Fibroblast of mammary gland (primary cell): Measurements from ENCODE around the gene ZDHHC17.

Experiments used
- DNase-seq: peaks from one replicate; pipeline ENCODE4 v3.0.0-alpha.2; 2010; ENCODE audit warnings: low read depth
- H3K4me3 ChIP-seq: 2 replicates; pipeline ENCODE4 v1.5.1; 2011; ENCODE audit warnings: low read depth, mild to moderate bottlenecking, low read length, moderate library complexity; ENCODE audit not compliant: control insufficient read depth
- CTCF ChIP-seq: conservative IDR thresholded peaks from 2 replicates; pipeline ENCODE4 v1.5.1; 2011; ENCODE audit warnings: low read depth, low read length, inconsistent platforms; ENCODE audit not compliant: control insufficient read depth, insufficient read depth

The ZDHHC17 gene

GRCh38 chr12:76878899-76879709 is 115.2 kb downstream of the ZDHHC17 start, which contains the start of gene CSRP2:
TSS of gene CSRP2 (minus strand) at chr12:76879019. CDS start at chr12:76866260, 12,759 bp downstream.
- DNase-seq: peak; percentile 67
- peak within 1 kb of the TSS; percentile 69 for H3K4me3 ChIP-seq
- TF ChIP-seq CTCF: peak; percentile 33

- TF ChIP-seq CTCF: no peak
- H3K4me3 ChIP-seq: peak overlapping the region; percentile 69
- no peak for DNase-seq
These were observed 116.0 kb downstream of the ZDHHC17 start for GRCh38 chr12:76879710-76880518.

DNA sequence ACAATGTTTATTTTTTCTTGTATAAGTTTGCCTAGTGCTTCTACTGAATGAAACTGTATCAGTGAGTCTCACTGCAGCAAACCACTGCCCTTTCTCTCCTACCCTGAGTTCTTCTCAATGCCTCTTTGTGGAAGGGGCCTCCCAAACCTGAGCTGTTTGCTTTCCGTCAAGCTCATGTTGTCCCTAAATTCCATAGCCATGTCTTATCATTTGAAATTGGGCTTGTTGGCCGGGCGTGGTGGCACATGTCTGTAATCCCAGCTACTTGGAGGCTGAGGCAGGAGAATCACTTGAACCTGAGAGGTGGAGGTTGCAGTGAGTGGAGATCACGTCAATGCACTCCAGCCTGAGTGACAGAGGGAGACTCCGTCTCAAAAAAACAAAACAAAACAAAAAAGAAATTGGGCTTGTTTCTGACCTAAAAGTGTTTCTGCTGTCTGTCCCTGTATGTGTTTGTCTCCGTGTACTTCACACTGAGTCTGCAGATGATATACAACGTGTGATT is 116.7 kb downstream of the ZDHHC17 start:
- TF ChIP-seq CTCF: no peak
- DNase-seq: no peak
- no peak overlapping the region for H3K4me3 ChIP-seq

- DNase-seq: no peak
- TF ChIP-seq CTCF: no peak
- H3K4me3 ChIP-seq: no peak overlapping the region
These were observed 117.2 kb downstream of the ZDHHC17 start for GRCh38 chr12:76881142-76881541.

DNA sequence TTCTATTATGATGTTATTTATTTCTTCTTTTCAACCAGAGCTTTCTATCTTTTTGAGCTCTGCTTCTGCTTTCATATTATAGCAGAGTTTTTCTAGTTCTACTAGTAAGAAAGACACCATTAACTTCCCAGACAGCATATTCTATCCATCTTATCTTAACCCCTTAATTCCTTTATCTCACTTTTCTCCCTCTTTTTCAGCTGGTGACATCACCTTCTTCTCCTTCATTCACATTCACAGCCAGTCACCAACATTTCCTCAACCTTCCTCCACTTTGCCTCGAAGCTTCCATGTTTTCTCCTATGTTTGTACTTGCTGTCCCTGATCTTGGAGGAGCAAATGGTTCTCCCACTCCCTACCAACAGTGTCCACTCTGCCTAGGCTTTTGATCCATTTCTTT is 118.5 kb downstream of the ZDHHC17 start:
- H3K4me3 ChIP-seq: no peak overlapping the region
- no peak for TF ChIP-seq CTCF
- no peak for DNase-seq

GRCh38 chr12:76883151-76883550 is 119.2 kb downstream of the ZDHHC17 start:
- peak; percentile 30 for DNase-seq
- H3K4me3 ChIP-seq: no peak overlapping the region
- TF ChIP-seq CTCF: no peak
